ENCODE results near the gene PLAAT3. TPM values are rescaled to one million over a fixed set of nuclear protein-coding genes. Genes with fewer than 3 reads are reported as not detected.
"Not testable (repeated sequence)": the region's sequence is repeated elsewhere in the genome, so short reads cannot be mapped to it uniquely, and the experiment has no call there.

Gene PLAAT3
- total RNA-seq, 1 donor from 2014 or later: 65.4 TPM

DNA sequence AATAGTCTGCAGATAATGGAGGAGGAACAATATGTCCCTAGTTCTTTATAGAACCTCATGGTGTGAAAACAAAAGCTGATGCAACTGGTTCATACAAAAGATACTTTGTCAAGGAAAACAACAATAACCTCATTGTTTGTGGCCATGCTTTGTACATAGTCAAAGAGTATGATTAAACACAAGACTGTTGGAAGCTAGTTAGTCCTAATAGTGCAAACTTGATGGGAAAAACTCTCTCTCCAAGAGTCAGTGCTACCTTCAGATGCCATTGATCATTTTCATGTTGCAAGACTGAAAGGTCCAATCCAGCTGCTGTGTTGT, 30.9 kb downstream of the PLAAT3 start:
- Mint-ChIP-seq H3K27ac (no peak overlapping the region), H3K4me1 (ENCODE audit: unreplicated experiment) (no peaks in the 10 kb centered on the region), H3K4me3 (no peak overlapping the region), H3K36me3 (peaks cover 33% of the 10 kb centered on the region), H3K27me3 (no peaks in the 10 kb centered on the region), H3K9me3 (peaks cover 20% of the 10 kb centered on the region)
- no peak for DNase-seq (ENCODE audit: extremely low spot score, unreplicated experiment)
- no peak for TF ChIP-seq CTCF (conservative IDR thresholded peaks at IDR 0.05)

DNA sequence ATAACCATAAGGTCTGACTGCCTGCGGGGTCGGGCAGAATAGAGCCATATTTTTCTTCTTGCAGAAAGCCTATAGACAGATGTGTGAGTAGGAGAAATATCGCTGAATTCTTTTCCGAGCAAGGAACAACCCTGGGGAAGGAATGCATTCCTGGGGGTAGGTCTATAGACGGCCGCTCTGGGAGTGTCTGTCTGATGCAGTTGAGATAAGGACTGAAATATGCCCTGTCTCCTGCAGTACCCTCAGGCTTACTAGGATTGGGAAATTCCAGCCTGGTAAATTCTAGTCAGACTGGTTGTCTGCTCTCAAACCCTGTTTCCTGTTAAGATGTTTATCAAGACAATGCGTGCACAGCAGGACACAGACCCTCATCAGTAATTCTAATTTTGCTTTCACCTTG, 33.0 kb downstream of the PLAAT3 start:
- H3K4me3 Mint-ChIP-seq; H3K4me1 Mint-ChIP-seq (ENCODE audit: unreplicated experiment); DNase-seq (ENCODE audit: extremely low spot score, unreplicated experiment); H3K27me3 Mint-ChIP-seq: not testable (repeated sequence)
- Mint-ChIP-seq H3K36me3 (peaks cover 34% of the 10 kb centered on the region), H3K27ac (peak overlapping the region; percentile 64), H3K9me3 (peaks cover 20% of the 10 kb centered on the region)

DNA sequence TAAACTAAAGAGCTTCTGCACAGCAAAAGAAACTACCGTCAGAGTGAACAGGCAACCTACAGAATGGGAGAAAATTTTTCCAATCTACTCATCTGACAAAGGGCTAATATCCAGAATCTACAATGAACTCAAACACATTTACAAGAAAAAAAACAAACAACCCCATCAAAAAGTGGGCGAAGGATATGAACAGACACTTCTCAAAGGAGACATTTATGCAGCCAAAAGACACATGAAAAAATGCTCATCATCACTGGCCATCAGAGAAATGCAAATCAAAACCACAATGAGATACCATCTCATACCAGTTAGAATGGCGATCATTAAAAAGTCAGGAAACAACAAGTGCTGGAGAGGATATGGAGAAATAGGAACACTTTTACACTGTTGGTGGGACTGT, 35.4 kb downstream of the PLAAT3 start:
- H3K27me3 Mint-ChIP-seq; H3K4me3 Mint-ChIP-seq; DNase-seq (ENCODE audit: extremely low spot score, unreplicated experiment); H3K27ac Mint-ChIP-seq: not testable (repeated sequence)
- H3K36me3 Mint-ChIP-seq: peaks cover 49% of the 10 kb centered on the region
- H3K4me1 Mint-ChIP-seq (ENCODE audit: unreplicated experiment): peaks cover 19% of the 10 kb centered on the region
- H3K9me3 Mint-ChIP-seq: peaks cover 20% of the 10 kb centered on the region

- H3K27me3 Mint-ChIP-seq: no peaks in the 10 kb centered on the region
- peaks cover 30% of the 10 kb centered on the region for H3K36me3 Mint-ChIP-seq
- peak overlapping the region; percentile 54 for H3K4me3 Mint-ChIP-seq
- peak overlapping the region; percentile 78 for H3K27ac Mint-ChIP-seq
- H3K9me3 Mint-ChIP-seq: no peaks in the 10 kb centered on the region
- DNase-seq (ENCODE audit: extremely low spot score, unreplicated experiment): no peak
- H3K4me1 Mint-ChIP-seq (ENCODE audit: unreplicated experiment): peaks cover 19% of the 10 kb centered on the region
- TF ChIP-seq CTCF (conservative IDR thresholded peaks at IDR 0.05): no peak
Observed at GRCh38 chr11:63574856-63575602, 39.2 kb downstream of the PLAAT3 start.

DNA sequence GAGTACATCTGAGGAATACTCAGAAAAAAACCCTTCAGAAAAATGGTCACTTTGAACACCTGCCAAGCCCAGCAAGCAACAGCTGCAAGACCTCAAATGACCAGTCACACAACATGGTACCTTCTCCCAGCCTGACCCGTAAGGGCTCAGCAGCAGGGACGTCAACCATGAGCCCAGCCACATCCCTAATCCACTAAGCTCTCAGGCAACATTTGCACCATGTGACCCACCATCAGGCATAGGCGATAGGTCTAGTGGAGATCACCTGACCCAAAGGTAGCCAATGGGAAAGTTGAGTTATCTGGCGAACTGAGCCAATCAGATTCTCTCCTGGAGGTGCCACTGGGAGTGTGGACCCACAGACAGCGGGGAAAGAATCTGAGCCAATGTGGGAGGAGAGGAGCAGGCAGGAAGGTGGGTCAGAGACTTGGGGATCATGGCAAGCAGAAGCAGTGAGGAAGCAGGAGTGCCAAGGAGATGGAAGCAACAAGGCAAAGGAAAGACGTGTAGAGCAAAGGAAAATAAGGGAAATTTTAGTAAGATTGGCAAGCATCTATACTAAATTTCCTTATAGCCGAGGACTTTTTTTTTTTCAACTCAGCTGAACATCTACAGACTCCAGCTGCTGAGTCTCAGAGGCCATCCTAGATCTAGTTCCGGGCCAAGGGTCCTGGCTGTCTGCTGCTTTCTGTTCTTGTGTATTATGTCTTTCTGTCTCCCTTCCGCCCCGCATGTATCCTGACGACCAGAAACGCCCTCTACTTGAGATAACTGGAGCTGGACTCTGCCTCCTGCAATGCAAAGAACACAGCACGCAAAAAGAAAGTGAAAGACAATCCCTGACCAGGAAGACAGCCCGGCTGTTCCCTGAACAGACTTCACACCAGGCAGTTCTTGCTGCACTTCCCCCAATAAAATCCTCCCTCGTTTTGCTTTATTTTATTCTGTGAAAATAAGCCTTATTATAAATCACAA, 40.1 kb downstream of the PLAAT3 start:
- Mint-ChIP-seq H3K4me1 (ENCODE audit: unreplicated experiment) (peaks cover 19% of the 10 kb centered on the region), H3K27ac (peak overlapping the region; percentile 78), H3K9me3 (no peaks in the 10 kb centered on the region), H3K36me3 (peaks cover 30% of the 10 kb centered on the region), H3K27me3 (no peaks in the 10 kb centered on the region), H3K4me3 (peak overlapping the region; percentile 54)
- TF ChIP-seq CTCF (conservative IDR thresholded peaks at IDR 0.05): no peak
- DNase-seq (ENCODE audit: extremely low spot score, unreplicated experiment): no peak

DNA sequence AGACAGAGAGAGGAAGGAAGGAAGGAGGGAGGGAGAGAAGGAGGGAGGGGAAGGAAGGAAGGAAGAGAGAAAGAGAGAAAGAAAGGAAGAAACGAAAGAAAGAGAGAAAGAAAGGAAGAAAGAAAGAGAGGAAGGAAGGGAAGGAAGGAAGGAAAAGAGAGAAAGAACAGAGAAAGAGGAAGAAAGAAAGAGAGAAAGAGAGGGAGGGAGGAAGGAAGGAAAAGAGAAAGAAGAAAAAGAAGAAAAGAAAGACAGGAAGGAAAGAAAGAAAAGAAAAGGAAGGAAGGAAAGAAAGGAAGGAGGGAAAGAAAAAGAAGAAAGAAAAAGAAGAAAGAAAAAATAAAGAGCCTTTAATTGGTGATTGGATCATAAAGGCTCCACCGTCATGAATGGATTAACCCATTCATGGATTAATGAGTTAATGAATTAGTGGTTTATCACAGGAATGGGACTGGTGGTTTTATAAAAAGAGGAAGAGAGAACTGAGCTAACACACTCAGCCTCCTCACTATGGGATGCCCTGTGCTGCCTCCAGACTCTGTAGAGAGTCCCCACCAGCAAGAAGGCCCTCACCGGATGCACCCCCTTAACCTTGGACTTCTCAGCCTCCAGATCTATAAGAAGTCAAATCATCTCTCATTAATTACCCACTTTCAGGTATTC, 42.1 kb downstream of the PLAAT3 start:
- H3K27me3 Mint-ChIP-seq: no peaks in the 10 kb centered on the region
- H3K4me1 Mint-ChIP-seq (ENCODE audit: unreplicated experiment): peaks cover 29% of the 10 kb centered on the region
- H3K9me3 Mint-ChIP-seq: no peaks in the 10 kb centered on the region
- DNase-seq (ENCODE audit: extremely low spot score, unreplicated experiment): no peak
- peaks cover 22% of the 10 kb centered on the region for H3K36me3 Mint-ChIP-seq
- no peak overlapping the region for H3K27ac Mint-ChIP-seq
- no peak for TF ChIP-seq CTCF (conservative IDR thresholded peaks at IDR 0.05)
- no peak overlapping the region for H3K4me3 Mint-ChIP-seq
